CD4-positive, alpha-beta T cell treated with Interleukin-17A for 1 hour (primary cell): ENCODE data around the gene ZNF169.
"Not testable (repeated sequence)": the region's sequence is repeated elsewhere in the genome, so short reads cannot be mapped to it uniquely, and the experiment has no call there.

Experiments used
- DNase-seq: peaks from one replicate; pipeline ENCODE4 v3.0.0-alpha.2; 2020

Gene ZNF169

DNA sequence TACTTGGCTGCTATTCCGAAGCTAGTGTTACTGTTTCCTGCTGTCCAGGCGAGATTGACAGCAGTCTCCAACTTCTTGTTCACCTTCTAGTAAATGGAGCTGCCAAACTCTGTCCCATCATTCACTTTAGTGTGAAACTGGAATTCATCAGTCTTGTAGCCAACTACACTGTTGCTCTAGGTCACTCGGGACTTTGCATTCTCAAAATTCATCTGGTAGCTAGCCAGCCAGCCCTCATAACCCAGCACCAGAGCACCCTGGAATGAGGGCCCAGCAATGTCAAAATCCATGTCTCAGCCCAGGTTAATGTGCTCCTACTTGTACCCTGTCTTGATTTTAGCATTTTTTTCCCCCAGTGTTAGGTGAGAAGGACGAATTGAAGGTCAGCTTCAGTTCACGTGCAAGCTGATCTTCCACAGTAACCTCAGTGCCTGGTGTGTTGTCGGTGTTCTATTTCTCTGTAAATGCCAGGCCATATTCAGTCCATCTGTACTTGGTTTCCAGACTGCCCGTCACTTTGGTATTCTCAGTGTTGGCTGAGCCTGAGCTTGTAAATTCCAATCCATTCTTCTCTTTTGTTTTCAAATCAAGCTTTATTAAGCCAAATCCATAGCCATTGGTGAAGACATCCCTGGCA lies 28.9 kb downstream of the ZNF169 start:
- no peak for DNase-seq

DNA sequence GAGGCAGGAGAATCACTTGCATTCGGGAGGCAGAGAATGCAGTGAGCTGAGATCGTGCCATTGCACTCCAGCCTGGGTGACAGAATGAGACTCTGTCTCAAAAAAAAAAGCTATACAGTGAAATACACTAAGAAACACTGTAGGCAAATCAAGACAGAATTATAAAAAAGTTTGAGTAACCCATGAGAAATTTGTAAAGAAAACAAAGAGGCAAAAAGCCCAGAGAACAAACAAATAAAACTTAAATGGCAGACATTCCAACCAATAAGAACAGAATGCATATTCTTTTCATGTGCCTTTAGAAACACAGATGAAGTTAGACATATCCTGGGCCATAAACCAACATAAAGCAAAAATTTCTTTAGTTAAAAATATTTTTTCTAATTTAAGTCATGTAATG lies 30.6 kb downstream of the ZNF169 start:
- no peak for DNase-seq

DNA sequence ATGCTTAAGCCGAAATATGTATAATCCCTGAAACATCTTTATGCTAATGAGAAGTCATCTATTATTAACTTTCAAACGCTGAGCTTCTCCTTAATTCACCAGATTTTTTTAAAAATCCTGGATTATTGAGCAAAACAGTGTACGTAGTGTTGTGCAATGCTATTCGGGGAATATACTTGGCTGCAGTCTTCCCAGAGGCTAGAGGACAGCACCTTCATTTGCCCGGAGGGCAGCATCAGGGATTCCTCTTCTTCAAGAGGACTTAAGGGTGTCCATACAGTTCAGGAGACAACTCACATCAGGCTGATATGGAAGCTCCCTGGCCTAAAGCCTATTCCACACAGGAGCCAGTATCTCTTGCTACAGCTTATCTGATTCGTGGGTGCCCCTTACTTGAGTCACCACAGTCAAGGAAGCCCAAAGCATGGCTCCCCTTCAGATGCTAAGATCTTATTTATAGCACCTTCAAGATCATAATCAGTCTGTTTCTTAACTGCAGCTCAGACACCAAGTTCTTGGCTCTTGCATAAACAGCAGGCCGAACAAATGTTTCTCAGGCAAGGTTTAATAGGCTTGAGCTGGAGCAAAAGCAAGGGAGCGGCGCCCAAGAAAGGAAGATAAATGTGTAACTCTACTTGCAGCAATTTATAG lies 40.0 kb downstream of the ZNF169 start:
- DNase-seq = no peak

DNA sequence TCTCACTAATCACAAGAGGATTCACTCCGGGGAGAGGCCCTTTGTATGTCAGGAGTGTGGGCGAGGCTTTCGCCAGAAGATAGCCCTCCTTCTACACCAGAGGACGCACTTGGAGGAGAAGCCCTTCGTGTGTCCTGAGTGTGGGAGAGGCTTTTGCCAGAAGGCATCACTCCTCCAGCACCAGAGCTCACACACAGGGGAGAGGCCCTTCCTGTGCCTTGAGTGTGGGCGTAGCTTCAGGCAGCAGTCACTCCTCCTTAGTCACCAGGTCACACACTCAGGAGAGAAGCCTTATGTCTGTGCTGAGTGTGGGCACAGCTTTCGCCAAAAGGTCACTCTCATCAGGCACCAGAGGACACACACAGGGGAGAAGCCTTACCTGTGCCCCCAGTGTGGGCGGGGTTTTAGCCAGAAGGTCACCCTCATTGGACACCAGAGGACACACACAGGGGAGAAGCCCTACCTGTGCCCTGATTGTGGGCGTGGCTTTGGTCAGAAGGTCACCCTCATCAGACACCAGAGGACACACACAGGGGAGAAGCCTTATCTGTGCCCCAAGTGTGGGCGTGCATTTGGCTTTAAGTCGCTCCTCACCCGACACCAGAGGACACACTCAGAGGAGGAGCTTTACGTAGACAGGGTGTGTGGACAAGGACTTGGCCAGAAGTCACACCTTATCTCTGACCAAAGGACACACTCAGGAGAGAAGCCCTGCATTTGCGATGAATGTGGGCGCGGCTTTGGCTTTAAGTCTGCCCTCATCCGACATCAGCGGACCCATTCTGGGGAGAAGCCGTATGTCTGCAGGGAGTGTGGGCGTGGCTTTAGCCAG lies 41.6 kb downstream of the ZNF169 start:
- no peak for DNase-seq

DNA sequence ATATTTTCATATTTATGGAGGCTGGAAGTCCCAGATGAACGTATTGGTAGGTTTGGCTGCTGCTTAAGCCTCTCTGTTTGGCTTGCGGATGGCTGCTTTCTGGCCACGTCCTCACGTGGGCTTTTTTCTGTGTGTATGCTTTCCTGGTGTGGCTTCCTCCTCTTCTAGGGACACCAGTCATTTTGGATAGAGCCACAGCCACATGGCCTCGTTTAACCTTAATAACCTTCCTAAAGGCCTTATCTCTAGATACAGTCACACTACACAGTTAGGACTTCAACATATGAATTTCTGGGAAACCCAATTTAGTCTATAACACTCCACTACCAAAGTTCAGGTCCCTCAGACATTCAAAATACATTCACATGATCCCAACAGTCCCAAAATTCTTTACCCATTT lies 42.5 kb downstream of the ZNF169 start:
- no peak for DNase-seq

DNA sequence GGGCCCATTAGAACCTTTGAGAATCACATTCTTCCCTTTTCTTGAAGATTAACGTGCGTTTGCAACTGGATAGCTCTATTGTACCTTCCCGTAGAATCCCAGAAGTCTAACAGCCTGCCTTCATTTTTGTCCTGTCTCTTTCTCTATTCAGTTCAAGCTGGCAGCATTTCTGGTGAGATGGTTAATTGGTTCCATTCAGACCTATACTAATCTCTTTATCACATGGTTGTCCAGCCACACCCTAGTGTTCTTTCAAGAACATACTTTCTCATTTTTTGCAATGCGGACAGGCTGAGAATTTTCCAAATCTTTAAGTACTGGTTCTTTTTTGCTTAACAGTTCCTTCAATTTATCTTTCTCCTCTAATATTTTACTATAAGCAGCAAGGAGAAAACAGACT lies 43.3 kb downstream of the ZNF169 start:
- no peak for DNase-seq

DNA sequence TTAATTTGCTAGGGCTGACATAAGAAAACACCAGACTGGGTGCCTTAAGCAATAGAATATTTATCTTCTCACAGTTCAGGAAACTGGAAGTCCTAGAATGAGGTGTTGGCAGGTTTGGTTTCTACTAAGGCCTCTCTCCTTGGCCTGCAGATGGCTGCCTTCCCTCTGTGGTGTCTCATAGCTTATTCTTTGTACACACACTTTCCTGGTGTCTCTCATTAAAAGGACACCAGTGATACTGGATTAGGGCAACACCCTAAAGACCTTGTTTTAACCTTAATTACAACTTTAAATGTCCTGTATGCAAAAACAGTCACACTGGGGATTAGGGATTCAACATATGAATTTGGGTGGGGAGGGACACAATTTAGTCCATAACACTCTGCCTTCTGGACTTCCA lies 44.2 kb downstream of the ZNF169 start:
- DNase-seq = no peak

DNA sequence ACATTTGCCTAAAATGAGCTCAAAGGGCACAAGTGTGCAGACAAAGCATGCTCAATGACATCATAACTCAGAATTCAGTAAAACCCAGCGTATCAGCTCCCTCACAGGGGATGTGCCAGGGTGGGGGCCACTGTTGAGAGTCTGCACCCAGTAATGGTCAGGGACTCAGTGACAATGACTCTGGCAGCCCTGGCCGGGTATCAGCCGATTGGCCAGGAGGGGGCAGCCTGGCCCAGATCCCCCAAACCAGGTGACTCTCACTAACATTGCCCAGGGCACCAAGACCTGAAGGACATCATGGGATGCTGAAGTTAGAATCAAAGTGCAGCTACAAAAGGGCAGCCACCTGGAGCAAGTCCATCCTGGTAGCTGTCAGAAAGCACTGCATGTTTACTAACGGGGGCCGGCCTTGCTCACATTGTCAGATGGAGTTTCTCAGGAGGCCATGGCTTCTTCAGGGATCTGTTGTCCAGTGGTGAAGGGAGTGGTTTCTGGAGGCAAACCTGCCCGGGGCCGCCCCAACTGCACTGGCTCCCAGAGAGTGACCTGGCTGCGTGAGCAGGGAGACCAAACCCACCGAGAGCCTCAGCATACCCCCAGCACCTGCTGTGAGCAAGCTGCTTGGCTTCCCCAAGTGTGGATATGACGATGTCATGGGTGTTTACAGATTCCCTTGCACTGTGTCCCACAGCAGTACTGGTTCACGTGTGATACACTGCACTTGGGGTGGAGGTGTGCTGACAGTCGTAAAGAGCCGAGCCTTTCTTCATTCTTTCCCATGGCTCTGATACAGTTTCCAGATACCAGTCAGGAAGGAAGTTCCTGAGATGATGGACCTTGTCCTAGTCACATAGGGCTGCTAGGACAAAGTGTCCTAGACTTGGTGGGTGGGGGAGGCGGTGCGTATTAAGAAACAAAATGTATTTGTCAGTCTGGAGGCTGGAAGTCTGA lies 56.2 kb downstream of the ZNF169 start:
- DNase-seq = not testable (repeated sequence)

DNA sequence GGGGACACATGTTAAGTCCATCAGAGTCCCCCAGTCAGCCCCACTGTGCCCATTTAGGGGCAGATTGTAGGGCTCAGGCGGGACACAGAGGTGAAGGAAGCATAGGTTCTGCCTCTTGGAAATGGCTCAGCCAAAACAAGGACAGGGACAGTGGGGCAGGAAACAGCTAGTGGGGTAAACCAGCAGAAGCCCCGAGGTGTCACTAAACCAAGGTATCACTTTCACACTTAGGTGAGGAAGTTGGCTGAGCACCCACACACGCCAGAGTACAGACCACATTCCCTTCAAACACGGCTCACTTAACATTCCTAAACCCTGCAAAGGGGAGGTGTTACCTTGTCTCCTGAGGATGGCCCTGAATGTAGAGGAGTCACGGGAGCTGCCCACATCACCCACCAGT lies 57.1 kb downstream of the ZNF169 start:
- not testable (repeated sequence) for DNase-seq

DNA sequence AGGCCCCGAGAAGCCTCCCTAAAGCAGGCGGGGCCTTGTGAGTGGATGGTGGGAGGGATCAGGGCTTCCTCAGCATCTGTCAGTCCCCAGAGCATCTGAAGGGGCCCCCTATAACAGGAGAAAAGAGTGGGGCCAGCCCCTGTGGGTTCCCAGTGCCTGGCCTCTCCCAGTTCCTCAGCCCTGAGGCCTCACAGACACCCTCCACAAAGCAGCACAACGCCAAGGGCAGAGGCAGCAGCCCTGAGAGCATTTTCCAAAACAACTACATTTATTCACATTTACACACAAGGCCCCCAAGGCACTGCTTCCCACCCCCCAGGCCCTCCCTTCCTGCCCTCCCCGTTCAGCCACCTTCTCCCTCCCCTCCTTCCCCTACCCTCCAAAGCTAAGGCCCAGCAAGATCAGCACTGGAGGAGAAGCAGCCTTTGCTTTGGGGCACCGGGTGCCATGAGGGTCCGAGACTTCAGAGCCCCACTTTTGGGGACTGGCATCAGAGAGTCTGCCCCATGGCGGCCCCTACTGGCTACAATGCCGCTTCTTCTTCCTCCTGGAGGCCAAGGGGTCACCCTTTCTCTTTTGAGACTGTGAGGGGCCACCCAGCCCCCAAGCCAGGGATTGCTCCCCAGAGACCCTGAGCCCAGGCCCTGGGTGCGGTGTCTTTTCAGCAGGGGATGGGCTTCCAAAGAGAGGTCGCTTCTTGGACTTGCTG lies 59.0 kb downstream of the ZNF169 start:
- DNase-seq = not testable (repeated sequence)

DNA sequence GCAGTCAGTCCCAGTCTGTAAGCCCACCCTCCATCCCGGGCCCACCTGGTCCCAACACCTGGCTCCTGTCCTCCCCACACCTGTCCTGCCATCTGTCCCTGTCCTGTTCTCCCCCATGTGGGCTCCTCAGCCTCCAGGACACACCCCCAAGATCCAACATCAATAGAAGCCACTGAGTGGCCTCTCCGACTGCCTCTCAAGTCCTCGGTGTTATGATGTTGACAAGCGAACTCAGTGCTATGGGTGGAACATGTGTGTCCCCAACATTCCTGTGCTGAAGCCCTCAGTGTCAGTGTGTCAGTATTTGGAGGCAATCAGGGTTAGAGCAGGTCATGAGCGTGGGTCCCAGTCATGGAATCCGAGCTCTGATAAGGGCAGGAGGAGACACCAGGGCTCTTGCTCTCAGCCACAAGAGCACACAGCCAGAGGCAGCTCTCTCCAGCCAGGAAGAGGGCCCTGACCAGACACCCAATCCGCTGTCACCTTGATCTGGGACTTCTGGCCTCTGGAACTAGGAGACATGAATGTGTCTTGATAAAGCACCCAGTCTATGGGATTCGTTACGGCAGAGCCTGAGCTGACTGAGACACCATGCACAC lies 63.3 kb downstream of the ZNF169 start:
- DNase-seq = not testable (repeated sequence)

DNA sequence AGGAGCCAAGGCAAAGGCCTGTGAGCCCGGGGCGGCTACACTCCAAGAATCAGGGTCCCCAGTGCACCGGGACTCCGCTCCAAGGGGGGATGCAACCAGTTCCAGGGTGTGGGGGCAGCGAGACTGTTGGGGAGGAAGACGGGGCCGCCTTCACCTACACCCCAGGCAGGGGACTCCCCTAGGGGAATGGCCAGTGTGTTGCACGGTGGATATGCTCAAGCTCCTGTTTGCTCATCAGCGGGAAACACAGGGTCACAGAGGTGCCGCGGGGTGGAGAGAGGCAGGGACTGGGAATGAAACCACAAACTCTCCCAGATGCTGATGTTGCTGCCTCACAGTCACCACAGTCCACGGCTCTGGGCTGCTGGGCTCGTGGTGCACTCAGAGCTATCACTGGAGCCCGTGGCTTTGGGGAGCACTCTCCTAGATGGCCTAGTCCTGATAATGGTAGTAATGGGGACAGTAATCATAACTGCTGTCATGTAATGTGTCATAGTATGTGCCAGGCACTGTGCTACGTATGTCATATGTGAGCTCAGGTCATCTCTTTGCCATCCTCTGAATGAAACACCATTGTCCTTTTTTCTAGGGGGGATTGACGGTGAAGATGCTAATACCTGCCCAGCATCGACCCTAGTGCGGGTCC lies 64.2 kb downstream of the ZNF169 start:
- DNase-seq = not testable (repeated sequence)

DNA sequence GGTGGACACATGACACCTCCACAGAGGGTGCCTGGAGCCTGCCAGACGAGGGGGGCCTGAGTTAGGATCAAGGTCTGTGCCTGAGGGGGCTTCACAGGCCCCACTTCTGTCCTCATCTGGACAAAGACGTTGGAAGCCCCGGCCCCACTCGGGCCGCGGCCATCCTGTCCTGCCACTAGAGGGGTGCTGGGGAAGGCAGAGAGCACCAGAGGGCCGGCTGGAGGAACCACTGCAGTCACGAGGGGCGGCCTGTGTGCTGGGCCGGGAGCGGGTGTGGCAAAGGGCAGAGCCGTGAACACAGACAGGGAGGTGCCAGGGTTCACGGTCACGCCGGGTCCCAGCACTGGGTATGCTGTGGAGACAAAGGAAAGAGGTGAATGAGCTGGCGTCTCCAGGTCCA lies 66.5 kb downstream of the ZNF169 start:
- not testable (repeated sequence) for DNase-seq

DNA sequence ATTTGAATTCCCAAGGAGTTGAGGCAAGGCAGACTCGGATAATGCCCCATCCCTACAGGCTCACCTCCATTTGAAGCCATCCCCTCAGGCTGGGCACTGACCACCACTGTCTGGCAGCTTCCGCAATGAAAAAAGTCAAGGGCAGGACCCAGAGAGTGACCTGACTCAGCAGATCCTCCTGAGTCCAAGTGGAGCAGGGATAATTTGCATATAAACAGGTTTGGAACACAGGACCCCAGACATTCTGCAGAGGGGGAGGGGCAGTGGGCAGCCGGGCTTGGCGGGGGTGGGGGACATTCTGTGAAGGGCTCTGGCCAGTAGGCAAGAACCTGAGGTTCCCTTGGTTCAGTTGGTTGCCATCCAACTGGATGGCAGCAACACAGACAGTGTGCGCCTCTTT lies 69.4 kb downstream of the ZNF169 start, which contains the start of gene NUTM2F:
NUTM2F (minus strand) TSS at position 101 of the 400 bp plus-strand sequence; CDS start at position 80, 21 bp downstream.
- not testable (repeated sequence) for DNase-seq

DNA sequence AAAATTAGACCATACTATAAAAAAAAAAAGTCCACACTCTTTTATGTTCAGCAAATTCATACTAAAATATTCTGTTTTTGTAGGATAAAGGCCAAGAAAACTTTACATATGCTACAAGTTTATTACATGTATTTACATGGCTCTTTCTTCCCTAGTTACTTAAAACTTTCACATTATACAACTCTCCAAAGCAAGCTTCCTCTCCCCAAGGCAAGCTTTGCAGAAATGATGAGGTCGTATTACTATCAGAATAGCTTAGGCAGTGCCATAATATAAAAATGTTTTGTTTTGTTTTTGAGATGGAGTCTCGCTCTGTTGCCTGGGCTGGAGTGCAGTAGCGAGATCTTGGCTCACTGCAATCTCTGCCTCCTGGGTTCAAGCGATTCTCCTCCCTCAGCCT lies 77.3 kb downstream of the ZNF169 start:
- DNase-seq = not testable (repeated sequence)

DNA sequence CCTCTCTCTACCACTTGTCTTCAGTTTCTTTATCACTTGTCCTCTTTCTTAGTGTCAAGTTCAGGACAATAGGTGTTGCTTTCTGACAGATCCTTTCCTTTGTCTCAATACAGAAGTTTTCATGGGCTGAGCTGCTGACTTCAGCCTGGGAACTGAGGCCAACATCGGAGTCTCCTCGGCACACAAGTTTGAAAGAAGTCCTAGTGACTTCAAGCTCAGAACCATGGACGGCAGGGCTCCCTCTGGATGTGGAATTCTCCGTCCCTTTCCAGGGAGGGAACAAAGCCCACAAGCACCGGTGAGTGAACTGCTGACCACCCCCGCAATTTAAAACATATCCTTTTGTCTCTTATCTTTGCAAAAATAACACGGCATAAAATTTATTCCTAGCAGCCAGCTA lies 79.6 kb downstream of the ZNF169 start:
- not testable (repeated sequence) for DNase-seq

DNA sequence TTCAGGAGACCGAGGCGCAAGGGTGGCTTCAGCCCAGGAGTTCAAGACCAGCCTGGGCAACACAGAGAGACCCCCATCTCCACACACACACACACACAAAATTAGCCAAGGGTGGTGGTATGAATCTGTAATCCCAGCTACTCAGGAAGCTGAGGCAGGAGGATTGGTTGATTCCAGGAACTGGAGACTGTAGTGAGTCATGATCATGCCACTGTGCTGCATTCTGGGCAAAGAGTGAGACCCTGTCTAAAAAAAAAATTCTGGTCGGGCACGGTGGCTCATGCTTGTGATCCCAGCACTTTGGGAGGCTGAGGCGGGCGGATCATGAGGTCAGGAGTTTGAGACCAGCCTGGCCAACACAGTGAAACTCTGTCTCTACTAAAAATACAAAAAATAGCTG lies 80.6 kb downstream of the ZNF169 start:
- not testable (repeated sequence) for DNase-seq

DNA sequence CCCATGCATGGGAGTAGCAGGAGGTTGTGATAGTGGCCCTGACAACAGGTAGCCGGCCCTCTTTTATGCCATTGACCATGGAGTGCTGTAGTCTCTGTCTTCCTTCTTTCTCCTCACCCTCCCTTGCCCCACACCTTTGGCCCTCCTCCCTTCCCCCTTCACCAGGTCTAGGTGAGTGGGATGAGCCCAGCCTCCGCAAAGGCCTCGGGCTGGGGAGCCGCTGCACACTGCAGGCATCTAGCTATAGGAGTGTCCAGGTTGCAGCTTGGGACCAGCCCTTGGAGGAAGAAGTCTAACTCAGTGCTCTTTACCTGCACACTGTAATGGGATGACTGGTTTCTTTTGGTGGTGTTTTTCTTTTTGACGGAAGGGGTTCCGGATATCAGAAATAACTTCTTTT lies 81.7 kb downstream of the ZNF169 start:
- DNase-seq = not testable (repeated sequence)

DNA sequence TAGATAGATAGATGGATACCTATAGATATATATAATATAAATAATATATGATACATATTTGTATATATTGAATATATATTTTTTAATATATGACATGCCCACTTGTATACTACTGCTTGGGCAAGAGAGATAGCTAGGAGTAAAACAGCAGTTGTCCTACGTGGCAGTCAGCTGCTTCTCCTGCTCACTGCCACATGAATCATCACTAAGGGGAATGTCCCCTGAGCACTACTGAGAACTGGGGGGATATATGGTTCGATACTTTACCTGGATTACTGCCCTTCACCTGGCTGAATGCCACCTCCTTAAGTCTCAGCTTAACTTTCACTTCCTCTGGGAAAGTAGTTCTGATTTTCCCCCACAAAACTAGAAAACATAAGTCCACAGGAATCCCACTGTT lies 82.6 kb downstream of the ZNF169 start:
- not testable (repeated sequence) for DNase-seq

DNA sequence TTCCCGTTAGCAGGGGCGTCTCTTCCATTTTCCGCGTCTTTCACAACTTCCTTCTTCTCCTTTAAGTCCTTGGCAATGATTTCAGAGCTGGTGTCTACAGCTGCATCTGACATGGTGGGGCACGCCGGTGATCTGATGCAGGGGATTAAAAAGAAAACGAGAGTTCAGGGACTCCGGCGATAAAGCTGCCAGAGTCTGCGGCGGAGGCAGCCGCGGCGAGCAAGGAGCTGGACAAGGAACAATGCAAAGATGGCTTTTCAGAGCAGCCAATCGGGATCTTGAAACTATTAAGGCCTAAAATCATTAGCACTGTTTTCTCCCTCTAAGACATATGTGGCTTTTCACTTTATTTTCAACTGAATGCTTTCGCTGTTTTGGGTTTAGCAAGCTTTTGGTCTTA lies 88.4 kb downstream of the ZNF169 start:
- not testable (repeated sequence) for DNase-seq

DNA sequence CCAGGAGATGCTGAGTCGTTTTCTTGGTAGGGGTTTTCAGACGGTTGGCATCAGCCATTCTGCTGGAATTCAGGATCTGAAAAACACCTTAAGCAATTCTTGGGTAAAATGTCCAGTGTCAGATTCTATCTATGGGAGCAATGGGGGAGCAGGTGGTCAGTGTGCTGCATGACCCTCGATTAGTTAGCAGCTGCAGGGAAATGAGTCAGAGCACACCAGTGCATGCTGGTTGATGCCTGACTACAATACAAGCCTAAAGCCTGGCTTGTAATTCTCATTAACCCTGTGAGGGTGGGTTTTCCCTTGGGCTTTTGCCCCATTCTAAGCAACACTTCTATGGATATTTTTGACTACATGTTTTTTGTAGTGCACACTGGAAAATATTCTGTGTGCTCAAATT lies 89.7 kb downstream of the ZNF169 start:
- DNase-seq = not testable (repeated sequence)
